Vagina (tissue), 2 donors: Measurements from ENCODE around the gene ZP1. TPM values are rescaled to one million over a fixed set of nuclear protein-coding genes. Genes with fewer than 3 reads are reported as not detected.

ENCODE experiments used
- DNase-seq, 2 donors: peaks; one replicate each; pipeline ENCODE4 v3.0.0-alpha.2; 2017; ENCODE audit errors: extremely low spot score in 2 of 2
- H3K27ac ChIP-seq: fragments of 200-600 bp; sonication (generic); one replicate; pipeline ENCODE4 v1.5.1; 2019
- H3K27me3 ChIP-seq: fragments of 200-600 bp; sonication (generic); one replicate; pipeline ENCODE4 v1.5.1; 2019
- H3K36me3 ChIP-seq, 2 donors: fragments of 200-600 bp; sonication (generic); one replicate each; pipeline ENCODE4 v1.5.1; 2017 to 2019
- H3K4me1 ChIP-seq: fragments of 200-600 bp; sonication (generic); one replicate; pipeline ENCODE4 v1.5.1; 2019
- H3K4me3 ChIP-seq, 2 donors: fragments of 200-600 bp; sonication (generic); 1 replicate in 1 of 2; 2 replicates in 1 of 2; pipeline ENCODE4 v1.5.1; 2016 to 2019
- H3K9me3 ChIP-seq: fragments of 200-600 bp; sonication (generic); one replicate; pipeline ENCODE4 v1.5.1; 2019
- CTCF ChIP-seq, 3 experiments: fragments of 450-650 bp in 2 of 3; fragments of 200-600 bp in 1 of 3; sonication (generic) in 1 of 3; IDR thresholded peaks; one replicate each; pipeline ENCODE4 v1.5.1; 2017 to 2019; ENCODE audit warnings: antibody characterized with exemption in 3 of 3, mild to moderate bottlenecking in 2 of 3, moderate library complexity in 2 of 3
- POLR2A ChIP-seq, 2 donors: fragments of 450-650 bp; IDR thresholded peaks; one replicate each; pipeline ENCODE4 v1.6.1; 2017; ENCODE audit warnings: antibody characterized with exemption in 2 of 2, mild to moderate bottlenecking in 2 of 2, moderate library complexity in 2 of 2
- POLR2AphosphoS5 ChIP-seq, 2 donors: sonication (generic); formaldehyde crosslinking; IDR thresholded peaks; one replicate each; pipeline ENCODE4 v1.9.0; 2017; ENCODE audit warnings: antibody characterized with exemption in 2 of 2, mild to moderate bottlenecking in 2 of 2, low read depth in 1 of 2; ENCODE audit not compliant: insufficient read depth in 1 of 2
- intact Hi-C: fragments of 100-400 bp; cut with DNase I; formaldehyde crosslinking; loops from one replicate; pipeline ENCODE4 v1.15.1; 2023
- total RNA-seq: library from RNA; depleted of rRNA; stranded (reverse); fragments of >200 nt; gene quantifications from one replicate; pipeline ENCODE4 v1.2.3, GENCODE V29; 2016

Gene ZP1
- total RNA-seq, 1 donor from 2014 or later = not detected

- Histone ChIP-seq H3K27me3 (no peaks in the 10 kb centered on the region), H3K4me3 (no peak overlapping the region), H3K4me1 (no peaks in the 10 kb centered on the region), H3K36me3 (peaks cover 5 to 81% of the 10 kb centered on the region in 2 donors), H3K9me3 (no peaks in the 10 kb centered on the region), H3K27ac (no peak overlapping the region)
- TF ChIP-seq CTCF (IDR thresholded peaks at IDR 0.05) = no peak
- TF ChIP-seq POLR2A (IDR thresholded peaks at IDR 0.05) = no peak
- no peak for TF ChIP-seq POLR2AphosphoS5 (IDR thresholded peaks at IDR 0.05; ENCODE audit: insufficient read depth in 1 of 2, low read depth in 1 of 2)
- intact Hi-C loops = no loop called here
- DNase-seq = no peak
Measured at GRCh38 chr11:60895687-60896086, 28.3 kb downstream of the ZP1 start.

GRCh38 chr11:60897496-60897895 lies 30.2 kb downstream of the ZP1 start:
- no peaks in the 10 kb centered on the region for H3K9me3 ChIP-seq
- H3K36me3 ChIP-seq = peaks cover 5 to 98% of the 10 kb centered on the region in 2 donors
- no peak overlapping the region for H3K4me3 ChIP-seq
- no peak for DNase-seq
- H3K27ac ChIP-seq = no peak overlapping the region
- H3K4me1 ChIP-seq = no peaks in the 10 kb centered on the region
- TF ChIP-seq POLR2A (IDR thresholded peaks at IDR 0.05) (no peak), POLR2AphosphoS5 (IDR thresholded peaks at IDR 0.05; ENCODE audit: insufficient read depth in 1 of 2, low read depth in 1 of 2) (no peak), CTCF (IDR thresholded peaks at IDR 0.05) (no peak)
- intact Hi-C loops = no loop called here
- no peaks in the 10 kb centered on the region for H3K27me3 ChIP-seq

GRCh38 chr11:60899046-60899936 lies 31.9 kb downstream of the ZP1 start:
- intact Hi-C loops = loop anchor here (2.0 kb wide), 1 partner anchor 66 kb away; no protein-coding TSS in a partner anchor
- TF ChIP-seq POLR2A (IDR thresholded peaks at IDR 0.05) (no peak), POLR2AphosphoS5 (IDR thresholded peaks at IDR 0.05; ENCODE audit: insufficient read depth in 1 of 2, low read depth in 1 of 2) (no peak), CTCF (IDR thresholded peaks at IDR 0.05) (peak; percentile 64 to 88 (median 84))
- Histone ChIP-seq H3K36me3 (peaks cover 5 to 91% of the 10 kb centered on the region in 2 donors), H3K4me3 (no peak overlapping the region), H3K9me3 (no peaks in the 10 kb centered on the region), H3K4me1 (peaks cover 11% of the 10 kb centered on the region), H3K27me3 (no peaks in the 10 kb centered on the region), H3K27ac (no peak overlapping the region)
- DNase-seq = no peak

GRCh38 chr11:60899977-60900376 lies 32.6 kb downstream of the ZP1 start:
- peaks cover 5 to 85% of the 10 kb centered on the region in 2 donors for H3K36me3 ChIP-seq
- peaks cover 18% of the 10 kb centered on the region for H3K4me1 ChIP-seq
- no peak overlapping the region for H3K4me3 ChIP-seq
- no peaks in the 10 kb centered on the region for H3K27me3 ChIP-seq
- H3K9me3 ChIP-seq = no peaks in the 10 kb centered on the region
- intact Hi-C loops = loop anchor here (2.0 to 10.0 kb wide), 2 partner anchors 67 to 1715 kb away; partner anchors contain the start of genes EML3 and ROM1
- TF ChIP-seq CTCF (IDR thresholded peaks at IDR 0.05) (no peak), POLR2A (IDR thresholded peaks at IDR 0.05) (no peak), POLR2AphosphoS5 (IDR thresholded peaks at IDR 0.05; ENCODE audit: insufficient read depth in 1 of 2, low read depth in 1 of 2) (no peak)
- DNase-seq = no peak
- no peak overlapping the region for H3K27ac ChIP-seq
